ENCODE measurements around the gene IRX6. TPM values are rescaled to one million over a fixed set of nuclear protein-coding genes. Genes with fewer than 3 reads are reported as not detected.

IRX6 gene
- total RNA-seq, 1 experiment from 2014 or later: 0.22 TPM

DNA sequence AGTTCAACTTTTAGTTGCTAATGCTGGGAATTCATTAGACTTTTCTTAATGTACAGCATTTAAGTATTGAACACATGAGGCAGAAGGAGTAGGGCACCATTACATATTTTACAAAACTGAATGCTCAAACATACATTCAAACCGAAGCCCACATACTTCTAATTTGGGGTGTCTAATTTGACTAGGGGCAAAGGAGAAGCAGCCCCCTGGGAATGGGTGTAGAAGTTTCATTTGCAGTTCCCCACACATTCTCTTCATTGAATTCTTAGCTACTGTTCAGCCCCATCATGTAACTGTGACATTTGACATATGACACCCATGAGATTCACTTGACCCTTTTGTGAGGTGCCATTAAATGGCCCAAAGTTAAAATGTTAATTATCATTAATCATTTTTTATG is 16.4 kb downstream of the IRX6 start:
- no peak overlapping the region for H3K4me3 Mint-ChIP-seq
- no peak overlapping the region for H3K27ac Mint-ChIP-seq
- H3K36me3 Mint-ChIP-seq: no peaks in the 10 kb centered on the region
- ChIA-PET CTCF (no interaction called here), POLR2A (no interaction called here)
- peaks cover 56% of the 10 kb centered on the region for H3K27me3 Mint-ChIP-seq (ENCODE audit: low read depth)
- ATAC-seq (no peak), DNase-seq (ENCODE audit: low spot score) (no peak)
- H3K9me3 Mint-ChIP-seq: no peaks in the 10 kb centered on the region
- TF ChIP-seq RELA (CRISPR knock-in tag; IDR thresholded peaks at IDR 0.05; ENCODE audit: borderline replicate concordance) (no peak), FOXP4 (CRISPR knock-in tag; IDR thresholded peaks at IDR 0.05) (no peak), AR (CRISPR knock-in tag; IDR thresholded peaks at IDR 0.05) (no peak), ZNF121 (CRISPR knock-in tag; IDR thresholded peaks at IDR 0.05) (no peak), ATF1 (CRISPR knock-in tag; IDR thresholded peaks at IDR 0.05) (no peak), E2F5 (CRISPR knock-in tag; IDR thresholded peaks at IDR 0.05) (no peak), ZSCAN18 (CRISPR knock-in tag; IDR thresholded peaks at IDR 0.05) (no peak)
- TF ChIP-seq, protein P1, sequence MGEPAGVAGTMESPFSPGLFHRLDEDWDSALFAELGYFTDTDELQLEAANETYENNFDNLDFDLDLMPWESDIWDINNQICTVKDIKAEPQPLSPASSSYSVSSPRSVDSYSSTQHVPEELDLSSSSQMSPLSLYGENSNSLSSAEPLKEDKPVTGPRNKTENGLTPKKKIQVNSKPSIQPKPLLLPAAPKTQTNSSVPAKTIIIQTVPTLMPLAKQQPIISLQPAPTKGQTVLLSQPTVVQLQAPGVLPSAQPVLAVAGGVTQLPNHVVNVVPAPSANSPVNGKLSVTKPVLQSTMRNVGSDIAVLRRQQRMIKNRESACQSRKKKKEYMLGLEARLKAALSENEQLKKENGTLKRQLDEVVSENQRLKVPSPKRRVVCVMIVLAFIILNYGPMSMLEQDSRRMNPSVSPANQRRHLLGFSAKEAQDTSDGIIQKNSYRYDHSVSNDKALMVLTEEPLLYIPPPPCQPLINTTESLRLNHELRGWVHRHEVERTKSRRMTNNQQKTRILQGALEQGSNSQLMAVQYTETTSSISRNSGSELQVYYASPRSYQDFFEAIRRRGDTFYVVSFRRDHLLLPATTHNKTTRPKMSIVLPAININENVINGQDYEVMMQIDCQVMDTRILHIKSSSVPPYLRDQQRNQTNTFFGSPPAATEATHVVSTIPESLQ (CRISPR knock-in tag; IDR thresholded peaks at IDR 0.05): no peak
- TF ChIP-seq, protein P2, sequence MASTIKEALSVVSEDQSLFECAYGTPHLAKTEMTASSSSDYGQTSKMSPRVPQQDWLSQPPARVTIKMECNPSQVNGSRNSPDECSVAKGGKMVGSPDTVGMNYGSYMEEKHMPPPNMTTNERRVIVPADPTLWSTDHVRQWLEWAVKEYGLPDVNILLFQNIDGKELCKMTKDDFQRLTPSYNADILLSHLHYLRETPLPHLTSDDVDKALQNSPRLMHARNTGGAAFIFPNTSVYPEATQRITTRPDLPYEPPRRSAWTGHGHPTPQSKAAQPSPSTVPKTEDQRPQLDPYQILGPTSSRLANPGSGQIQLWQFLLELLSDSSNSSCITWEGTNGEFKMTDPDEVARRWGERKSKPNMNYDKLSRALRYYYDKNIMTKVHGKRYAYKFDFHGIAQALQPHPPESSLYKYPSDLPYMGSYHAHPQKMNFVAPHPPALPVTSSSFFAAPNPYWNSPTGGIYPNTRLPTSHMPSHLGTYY (CRISPR knock-in tag; IDR thresholded peaks at IDR 0.05): no peak
- TF ChIP-seq, protein P3, sequence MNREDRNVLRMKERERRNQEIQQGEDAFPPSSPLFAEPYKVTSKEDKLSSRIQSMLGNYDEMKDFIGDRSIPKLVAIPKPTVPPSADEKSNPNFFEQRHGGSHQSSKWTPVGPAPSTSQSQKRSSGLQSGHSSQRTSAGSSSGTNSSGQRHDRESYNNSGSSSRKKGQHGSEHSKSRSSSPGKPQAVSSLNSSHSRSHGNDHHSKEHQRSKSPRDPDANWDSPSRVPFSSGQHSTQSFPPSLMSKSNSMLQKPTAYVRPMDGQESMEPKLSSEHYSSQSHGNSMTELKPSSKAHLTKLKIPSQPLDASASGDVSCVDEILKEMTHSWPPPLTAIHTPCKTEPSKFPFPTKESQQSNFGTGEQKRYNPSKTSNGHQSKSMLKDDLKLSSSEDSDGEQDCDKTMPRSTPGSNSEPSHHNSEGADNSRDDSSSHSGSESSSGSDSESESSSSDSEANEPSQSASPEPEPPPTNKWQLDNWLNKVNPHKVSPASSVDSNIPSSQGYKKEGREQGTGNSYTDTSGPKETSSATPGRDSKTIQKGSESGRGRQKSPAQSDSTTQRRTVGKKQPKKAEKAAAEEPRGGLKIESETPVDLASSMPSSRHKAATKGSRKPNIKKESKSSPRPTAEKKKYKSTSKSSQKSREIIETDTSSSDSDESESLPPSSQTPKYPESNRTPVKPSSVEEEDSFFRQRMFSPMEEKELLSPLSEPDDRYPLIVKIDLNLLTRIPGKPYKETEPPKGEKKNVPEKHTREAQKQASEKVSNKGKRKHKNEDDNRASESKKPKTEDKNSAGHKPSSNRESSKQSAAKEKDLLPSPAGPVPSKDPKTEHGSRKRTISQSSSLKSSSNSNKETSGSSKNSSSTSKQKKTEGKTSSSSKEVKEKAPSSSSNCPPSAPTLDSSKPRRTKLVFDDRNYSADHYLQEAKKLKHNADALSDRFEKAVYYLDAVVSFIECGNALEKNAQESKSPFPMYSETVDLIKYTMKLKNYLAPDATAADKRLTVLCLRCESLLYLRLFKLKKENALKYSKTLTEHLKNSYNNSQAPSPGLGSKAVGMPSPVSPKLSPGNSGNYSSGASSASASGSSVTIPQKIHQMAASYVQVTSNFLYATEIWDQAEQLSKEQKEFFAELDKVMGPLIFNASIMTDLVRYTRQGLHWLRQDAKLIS (CRISPR knock-in tag; IDR thresholded peaks at IDR 0.05; ENCODE audit: borderline replicate concordance): no peak
- TF ChIP-seq, protein P4, sequence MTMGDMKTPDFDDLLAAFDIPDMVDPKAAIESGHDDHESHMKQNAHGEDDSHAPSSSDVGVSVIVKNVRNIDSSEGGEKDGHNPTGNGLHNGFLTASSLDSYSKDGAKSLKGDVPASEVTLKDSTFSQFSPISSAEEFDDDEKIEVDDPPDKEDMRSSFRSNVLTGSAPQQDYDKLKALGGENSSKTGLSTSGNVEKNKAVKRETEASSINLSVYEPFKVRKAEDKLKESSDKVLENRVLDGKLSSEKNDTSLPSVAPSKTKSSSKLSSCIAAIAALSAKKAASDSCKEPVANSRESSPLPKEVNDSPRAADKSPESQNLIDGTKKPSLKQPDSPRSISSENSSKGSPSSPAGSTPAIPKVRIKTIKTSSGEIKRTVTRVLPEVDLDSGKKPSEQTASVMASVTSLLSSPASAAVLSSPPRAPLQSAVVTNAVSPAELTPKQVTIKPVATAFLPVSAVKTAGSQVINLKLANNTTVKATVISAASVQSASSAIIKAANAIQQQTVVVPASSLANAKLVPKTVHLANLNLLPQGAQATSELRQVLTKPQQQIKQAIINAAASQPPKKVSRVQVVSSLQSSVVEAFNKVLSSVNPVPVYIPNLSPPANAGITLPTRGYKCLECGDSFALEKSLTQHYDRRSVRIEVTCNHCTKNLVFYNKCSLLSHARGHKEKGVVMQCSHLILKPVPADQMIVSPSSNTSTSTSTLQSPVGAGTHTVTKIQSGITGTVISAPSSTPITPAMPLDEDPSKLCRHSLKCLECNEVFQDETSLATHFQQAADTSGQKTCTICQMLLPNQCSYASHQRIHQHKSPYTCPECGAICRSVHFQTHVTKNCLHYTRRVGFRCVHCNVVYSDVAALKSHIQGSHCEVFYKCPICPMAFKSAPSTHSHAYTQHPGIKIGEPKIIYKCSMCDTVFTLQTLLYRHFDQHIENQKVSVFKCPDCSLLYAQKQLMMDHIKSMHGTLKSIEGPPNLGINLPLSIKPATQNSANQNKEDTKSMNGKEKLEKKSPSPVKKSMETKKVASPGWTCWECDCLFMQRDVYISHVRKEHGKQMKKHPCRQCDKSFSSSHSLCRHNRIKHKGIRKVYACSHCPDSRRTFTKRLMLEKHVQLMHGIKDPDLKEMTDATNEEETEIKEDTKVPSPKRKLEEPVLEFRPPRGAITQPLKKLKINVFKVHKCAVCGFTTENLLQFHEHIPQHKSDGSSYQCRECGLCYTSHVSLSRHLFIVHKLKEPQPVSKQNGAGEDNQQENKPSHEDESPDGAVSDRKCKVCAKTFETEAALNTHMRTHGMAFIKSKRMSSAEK (CRISPR knock-in tag; IDR thresholded peaks at IDR 0.05; ENCODE audit: borderline replicate concordance): no peak
- H3K4me1 Mint-ChIP-seq: no peaks in the 10 kb centered on the region

Data from WTC11 (cell line).